Measurements from ENCODE around the gene SEMA3D. TPM values are rescaled to one million over a fixed set of nuclear protein-coding genes. Genes with fewer than 3 reads are reported as not detected.

The SEMA3D gene
- total RNA-seq, 2 experiments from 2014 or later = not detected

DNA sequence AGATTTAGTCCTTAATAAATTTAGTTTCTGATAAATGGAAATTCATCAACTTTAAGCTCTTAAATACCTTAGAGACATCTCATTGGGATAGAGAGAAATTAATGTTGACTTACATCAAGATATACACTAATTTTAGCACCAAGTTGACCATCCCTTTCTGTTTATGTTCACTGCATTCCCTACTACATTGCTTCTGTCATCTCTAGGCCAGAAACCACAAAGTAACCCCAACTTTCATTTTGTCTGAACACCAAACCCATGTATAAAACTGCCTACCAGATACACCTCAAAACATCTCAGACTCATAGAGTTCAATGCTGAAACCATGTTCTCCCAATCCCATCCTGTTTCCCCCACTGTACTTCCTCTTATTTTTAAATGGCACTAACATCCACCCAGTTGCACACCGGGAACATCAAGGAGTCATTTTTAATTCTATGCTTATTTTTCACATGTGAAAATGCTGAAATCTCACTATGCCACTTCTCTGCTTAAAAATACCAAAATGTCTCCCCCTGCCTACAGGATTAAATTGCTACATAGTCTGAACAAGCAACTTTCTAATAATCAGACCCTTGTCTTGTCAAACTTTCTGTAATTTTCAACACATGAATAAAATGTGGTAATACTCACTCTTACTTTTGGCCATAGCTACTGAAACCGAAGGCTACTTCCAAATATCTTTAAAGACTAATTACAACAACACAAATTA is 201.6 kb downstream of the SEMA3D start:
- DNase-seq (no peak), ATAC-seq (ENCODE audit: low read depth) (no peak)
- Mint-ChIP-seq H3K4me1 (peaks cover 3% of the 10 kb centered on the region), H3K36me3 (no peaks in the 10 kb centered on the region), H3K27ac (no peak overlapping the region), H3K27me3 (no peaks in the 10 kb centered on the region), H3K9me3 (no peaks in the 10 kb centered on the region), H3K4me3 (no peak overlapping the region)
- POLR2A ChIA-PET = no interaction called here

DNA sequence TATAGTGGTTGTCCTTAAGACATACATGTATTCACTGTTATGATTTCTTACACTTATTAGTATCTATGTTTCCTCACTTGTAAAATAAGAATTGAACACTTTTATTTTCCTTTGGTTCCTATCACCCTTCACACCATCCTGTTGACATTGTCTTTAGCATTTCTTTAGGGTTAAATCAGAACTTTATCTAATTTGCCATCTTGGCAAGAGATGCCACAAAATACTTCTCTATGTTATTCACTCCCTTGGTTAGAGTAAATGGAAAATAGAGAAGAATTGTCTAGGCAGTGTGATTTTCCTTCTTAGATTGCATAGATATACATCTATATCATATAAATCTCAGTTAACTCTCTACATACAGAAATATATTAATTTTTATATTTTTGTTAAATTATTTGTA is 204.7 kb downstream of the SEMA3D start:
- DNase-seq = no peak
- Mint-ChIP-seq H3K36me3 (no peaks in the 10 kb centered on the region), H3K4me1 (peaks cover 3% of the 10 kb centered on the region), H3K4me3 (no peak overlapping the region), H3K27me3 (peaks cover 4% of the 10 kb centered on the region), H3K27ac (no peak overlapping the region), H3K9me3 (no peaks in the 10 kb centered on the region)
- no peak for ATAC-seq (ENCODE audit: low read depth)
- POLR2A ChIA-PET = no interaction called here

DNA sequence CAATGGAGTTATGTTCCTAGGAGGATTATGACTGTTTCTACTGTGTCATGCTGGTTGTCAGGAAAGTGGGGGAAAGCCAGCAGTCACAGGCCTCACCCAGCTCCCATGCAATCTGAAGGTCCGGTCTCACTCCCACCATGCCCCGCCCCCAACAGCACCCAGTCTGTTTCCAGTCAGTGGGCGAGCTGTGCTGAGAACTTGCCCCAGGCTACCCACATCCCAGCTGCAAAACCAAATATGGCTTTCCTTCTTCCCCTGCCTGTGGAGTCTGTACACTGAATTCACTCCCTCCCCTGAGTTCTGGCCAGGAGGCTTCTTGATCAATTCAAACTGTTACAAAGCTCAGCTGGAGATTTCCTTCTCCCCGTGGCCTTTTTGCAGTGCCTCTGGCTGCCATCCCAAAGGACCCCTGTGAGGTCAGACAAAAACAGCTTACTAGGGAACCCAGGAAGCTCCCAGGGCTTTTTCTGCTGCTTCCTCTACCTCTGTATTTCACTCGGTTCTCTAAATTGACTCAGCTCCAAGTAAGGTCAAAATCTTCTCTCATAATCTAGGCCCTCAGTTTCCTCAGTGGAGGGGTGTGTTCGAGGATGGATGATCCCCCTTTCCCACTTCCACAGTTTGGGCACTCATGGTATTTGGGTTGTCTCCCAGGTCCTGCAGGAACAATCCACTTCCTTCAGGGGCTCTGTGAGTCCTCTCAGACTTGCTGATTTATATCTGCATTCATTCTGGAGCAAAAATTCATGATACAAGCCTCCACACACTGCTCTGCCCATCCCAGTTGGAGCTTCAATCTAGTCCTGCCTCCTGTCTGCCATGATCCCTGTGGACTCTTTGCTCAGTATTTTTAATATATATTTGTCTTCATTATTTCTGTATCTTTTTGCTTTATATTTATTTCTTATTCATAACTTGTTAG is 205.5 kb downstream of the SEMA3D start:
- H3K36me3 Mint-ChIP-seq = no peaks in the 10 kb centered on the region
- H3K4me3 Mint-ChIP-seq = no peak overlapping the region
- H3K27me3 Mint-ChIP-seq = peaks cover 4% of the 10 kb centered on the region
- no peaks in the 10 kb centered on the region for H3K9me3 Mint-ChIP-seq
- POLR2A ChIA-PET = no interaction called here
- ATAC-seq (ENCODE audit: low read depth) (no peak), DNase-seq (no peak)
- H3K4me1 Mint-ChIP-seq = peaks cover 3% of the 10 kb centered on the region
- H3K27ac Mint-ChIP-seq = no peak overlapping the region

DNA sequence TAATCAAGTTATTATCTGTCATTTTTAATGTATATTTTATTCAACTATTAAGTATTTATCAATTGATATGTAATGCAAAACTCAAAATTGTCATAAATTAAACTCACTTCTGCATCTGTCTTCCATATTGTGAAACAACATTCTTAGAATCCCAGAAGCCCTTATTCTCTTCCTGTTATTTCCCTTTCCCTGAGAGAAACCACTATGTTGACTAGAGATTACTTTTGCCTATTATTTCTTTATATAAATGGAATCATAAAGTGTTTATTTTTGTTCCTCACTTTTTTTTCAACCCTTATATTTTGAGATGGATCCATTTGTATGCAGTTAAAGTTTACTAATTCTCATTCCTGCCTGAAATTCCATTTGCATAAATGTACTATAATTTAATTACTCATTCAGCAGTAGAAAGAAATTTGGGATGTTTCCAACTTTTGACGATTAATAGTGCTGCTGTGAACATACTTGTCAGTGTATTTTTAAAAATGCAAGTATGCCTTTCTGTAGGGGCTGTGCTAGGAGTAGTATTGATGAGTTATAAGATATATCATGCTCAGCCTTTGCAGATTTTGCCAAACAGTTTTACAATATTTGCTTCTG is 211.2 kb downstream of the SEMA3D start:
- no peak for DNase-seq
- no peak for ATAC-seq (ENCODE audit: low read depth)
- peaks cover 4% of the 10 kb centered on the region for H3K27me3 Mint-ChIP-seq
- POLR2A ChIA-PET = no interaction called here
- H3K4me3 Mint-ChIP-seq = no peak overlapping the region
- H3K36me3 Mint-ChIP-seq = no peaks in the 10 kb centered on the region
- H3K27ac Mint-ChIP-seq = no peak overlapping the region
- no peaks in the 10 kb centered on the region for H3K9me3 Mint-ChIP-seq
- H3K4me1 Mint-ChIP-seq = no peaks in the 10 kb centered on the region

DNA sequence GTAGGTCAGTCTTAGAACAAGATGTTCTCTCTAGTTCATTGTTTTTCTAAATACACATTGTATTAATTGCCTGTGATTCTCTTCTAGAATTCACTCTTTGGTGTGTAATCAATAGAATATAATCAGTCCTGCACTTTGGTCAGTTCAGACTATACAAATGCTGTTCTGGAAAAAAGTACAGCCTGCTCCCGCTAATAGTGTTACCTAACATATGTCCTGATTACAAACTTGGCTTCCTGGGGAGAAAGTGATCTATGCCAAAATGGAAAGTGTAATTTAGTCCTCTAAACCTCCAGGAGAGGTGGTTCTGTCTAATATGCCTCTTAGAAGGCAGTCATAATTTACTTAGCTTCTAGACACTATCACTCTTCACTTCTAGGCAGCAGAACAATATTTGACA is 215.5 kb downstream of the SEMA3D start:
- Mint-ChIP-seq H3K36me3 (no peaks in the 10 kb centered on the region), H3K4me1 (no peaks in the 10 kb centered on the region)

DNA sequence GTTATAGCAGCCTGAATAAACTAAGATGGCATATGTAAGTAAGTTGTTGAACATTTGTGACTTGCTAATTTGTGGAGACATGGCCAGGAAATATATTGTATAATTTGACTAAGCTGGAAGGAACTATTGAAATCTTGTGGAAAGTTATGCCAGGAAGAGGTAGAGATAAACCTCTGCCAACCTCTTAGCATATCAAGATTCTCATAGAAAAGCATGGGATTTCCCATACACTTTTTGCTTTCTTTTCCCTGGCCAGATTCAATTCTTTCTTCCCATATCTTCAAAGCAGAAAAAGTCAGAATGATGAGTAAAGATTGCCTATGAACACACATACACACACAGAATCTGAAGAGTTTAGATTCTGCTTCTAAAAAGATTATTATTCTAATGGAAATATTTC is 216.2 kb downstream of the SEMA3D start:
- no peak overlapping the region for H3K27ac Mint-ChIP-seq
- POLR2A ChIA-PET = no interaction called here
- H3K27me3 Mint-ChIP-seq = peaks cover 3% of the 10 kb centered on the region

More for the DNA sequence above, 215.5 kb downstream of the SEMA3D start:
- H3K9me3 Mint-ChIP-seq = no peaks in the 10 kb centered on the region
- POLR2A ChIA-PET = no interaction called here
- no peak overlapping the region for H3K27ac Mint-ChIP-seq
- no peak overlapping the region for H3K4me3 Mint-ChIP-seq
- DNase-seq (no peak), ATAC-seq (ENCODE audit: low read depth) (no peak)
- no peaks in the 10 kb centered on the region for H3K27me3 Mint-ChIP-seq

DNA sequence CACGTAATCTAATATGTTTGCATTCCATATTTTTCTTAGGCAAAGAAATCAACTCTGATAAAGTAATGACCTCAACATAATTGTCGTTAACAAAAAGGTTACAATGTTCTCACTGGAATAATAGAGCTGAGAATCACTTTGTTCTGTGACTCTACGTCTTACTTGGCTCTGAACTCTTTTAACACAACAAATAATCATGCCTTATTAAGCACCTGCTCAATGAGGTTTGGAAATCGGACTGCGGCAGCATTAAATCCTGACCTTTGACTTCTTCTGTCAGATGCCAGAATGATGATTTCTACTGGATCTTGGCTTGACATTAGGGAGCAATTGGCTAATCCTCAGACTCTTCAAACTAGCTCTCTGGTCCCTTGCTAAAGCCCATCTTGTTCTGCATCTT is 233.6 kb downstream of the SEMA3D start:
- no peaks in the 10 kb centered on the region for H3K4me1 Mint-ChIP-seq
- no peak overlapping the region for H3K27ac Mint-ChIP-seq
- H3K27me3 Mint-ChIP-seq = no peaks in the 10 kb centered on the region
- ATAC-seq (ENCODE audit: low read depth) (no peak), DNase-seq (no peak)
- POLR2A ChIA-PET = no interaction called here
- peaks cover 2% of the 10 kb centered on the region for H3K9me3 Mint-ChIP-seq
- no peak overlapping the region for H3K4me3 Mint-ChIP-seq
- H3K36me3 Mint-ChIP-seq = no peaks in the 10 kb centered on the region

More for the DNA sequence above, 216.2 kb downstream of the SEMA3D start:
- Mint-ChIP-seq H3K4me1 (no peaks in the 10 kb centered on the region), H3K4me3 (no peak overlapping the region), H3K36me3 (no peaks in the 10 kb centered on the region), H3K9me3 (no peaks in the 10 kb centered on the region)
- DNase-seq = no peak
- no peak for ATAC-seq (ENCODE audit: low read depth)

DNA sequence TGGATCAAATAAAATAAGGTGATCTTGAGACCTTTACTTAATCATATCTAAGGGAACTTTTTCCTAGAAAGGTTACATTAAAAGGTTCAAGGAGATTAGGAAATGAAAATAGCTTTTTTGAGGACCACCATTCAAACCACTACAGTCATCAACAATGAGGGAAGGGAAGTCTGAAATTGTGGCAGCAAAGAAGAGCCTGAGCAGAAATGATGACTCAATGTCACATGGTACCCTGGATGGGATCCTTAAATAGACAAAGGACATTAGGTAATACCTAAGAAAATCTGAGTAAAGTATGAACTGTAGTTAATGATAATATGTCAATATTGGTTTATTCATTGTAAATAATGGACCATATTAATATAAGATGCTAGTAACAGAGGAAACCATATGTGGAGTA is 236.0 kb downstream of the SEMA3D start:
- Mint-ChIP-seq H3K36me3 (no peaks in the 10 kb centered on the region), H3K27ac (no peak overlapping the region), H3K4me1 (no peaks in the 10 kb centered on the region), H3K27me3 (no peaks in the 10 kb centered on the region), H3K4me3 (no peak overlapping the region), H3K9me3 (no peaks in the 10 kb centered on the region)
- ATAC-seq (ENCODE audit: low read depth) (no peak), DNase-seq (no peak)
- POLR2A ChIA-PET = no interaction called here

DNA sequence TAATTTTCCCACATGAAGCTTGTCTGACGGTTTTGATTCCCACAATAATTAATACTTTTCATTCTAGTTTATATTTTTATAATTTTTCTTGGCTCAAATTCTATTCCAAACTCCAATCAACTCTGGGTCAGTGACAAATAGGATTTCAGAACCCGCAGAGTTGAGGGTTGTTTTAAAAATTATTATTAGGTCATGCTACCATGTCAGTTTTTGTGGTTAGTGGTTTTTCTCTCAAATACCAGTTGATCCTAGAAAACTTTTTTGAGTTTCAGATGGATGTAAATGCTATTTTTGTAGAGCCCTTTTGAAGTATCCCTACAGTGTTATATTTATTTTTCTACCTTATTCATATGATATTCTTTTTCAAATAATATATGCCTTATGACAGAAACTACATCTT is 237.4 kb downstream of the SEMA3D start:
- no peaks in the 10 kb centered on the region for H3K27me3 Mint-ChIP-seq
- DNase-seq (no peak), ATAC-seq (ENCODE audit: low read depth) (no peak)
- no peaks in the 10 kb centered on the region for H3K9me3 Mint-ChIP-seq
- POLR2A ChIA-PET = no interaction called here
- no peaks in the 10 kb centered on the region for H3K36me3 Mint-ChIP-seq
- no peak overlapping the region for H3K27ac Mint-ChIP-seq
- H3K4me3 Mint-ChIP-seq = no peak overlapping the region
- no peaks in the 10 kb centered on the region for H3K4me1 Mint-ChIP-seq

DNA sequence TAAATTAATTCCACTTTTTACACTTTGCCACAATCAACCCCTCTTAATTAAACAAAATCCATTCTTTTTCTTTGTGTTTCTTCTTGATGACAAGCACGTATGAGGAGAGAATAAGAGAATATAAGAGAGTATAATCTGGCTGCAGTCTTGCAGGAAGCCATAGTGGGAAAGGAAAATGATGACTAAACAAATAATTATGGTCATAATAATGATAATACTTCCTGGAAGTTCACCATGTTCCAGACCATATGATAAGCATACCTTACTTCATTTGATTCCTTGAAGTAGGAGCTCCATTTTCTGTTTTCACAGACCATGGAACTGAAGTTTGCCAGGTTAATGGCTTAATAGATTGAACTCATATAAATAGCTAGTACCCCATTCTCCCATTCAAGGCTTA is 237.8 kb downstream of the SEMA3D start:
- H3K36me3 Mint-ChIP-seq = no peaks in the 10 kb centered on the region
- no peaks in the 10 kb centered on the region for H3K9me3 Mint-ChIP-seq
- POLR2A ChIA-PET = no interaction called here
- H3K4me3 Mint-ChIP-seq = no peak overlapping the region
- no peaks in the 10 kb centered on the region for H3K27me3 Mint-ChIP-seq
- no peak for ATAC-seq (ENCODE audit: low read depth)
- no peak overlapping the region for H3K27ac Mint-ChIP-seq
- DNase-seq = no peak
- no peaks in the 10 kb centered on the region for H3K4me1 Mint-ChIP-seq

DNA sequence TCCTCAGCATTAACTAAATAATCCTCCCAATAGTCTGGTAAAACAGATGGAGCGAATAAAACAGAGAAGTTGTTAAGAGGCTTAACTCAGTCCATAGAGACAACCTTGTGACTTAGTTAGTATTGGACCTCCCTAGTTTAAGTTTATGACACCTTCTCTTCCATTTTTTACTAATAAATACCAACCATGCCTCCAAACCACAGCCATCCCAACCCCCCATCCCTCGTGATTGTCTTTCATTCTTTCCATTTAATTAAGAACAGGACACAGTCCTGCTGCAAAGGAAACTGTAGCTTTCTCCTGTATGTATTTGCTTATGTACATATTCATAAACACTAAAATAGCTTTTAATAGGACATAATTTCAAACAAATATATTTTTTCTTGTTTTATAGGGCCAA is 238.2 kb downstream of the SEMA3D start:
- ATAC-seq (ENCODE audit: low read depth) = no peak
- no peaks in the 10 kb centered on the region for H3K9me3 Mint-ChIP-seq
- no peaks in the 10 kb centered on the region for H3K27me3 Mint-ChIP-seq
- no peak overlapping the region for H3K4me3 Mint-ChIP-seq
- POLR2A ChIA-PET = no interaction called here
- no peaks in the 10 kb centered on the region for H3K36me3 Mint-ChIP-seq
- H3K27ac Mint-ChIP-seq = no peak overlapping the region
- no peaks in the 10 kb centered on the region for H3K4me1 Mint-ChIP-seq
- no peak for DNase-seq

DNA sequence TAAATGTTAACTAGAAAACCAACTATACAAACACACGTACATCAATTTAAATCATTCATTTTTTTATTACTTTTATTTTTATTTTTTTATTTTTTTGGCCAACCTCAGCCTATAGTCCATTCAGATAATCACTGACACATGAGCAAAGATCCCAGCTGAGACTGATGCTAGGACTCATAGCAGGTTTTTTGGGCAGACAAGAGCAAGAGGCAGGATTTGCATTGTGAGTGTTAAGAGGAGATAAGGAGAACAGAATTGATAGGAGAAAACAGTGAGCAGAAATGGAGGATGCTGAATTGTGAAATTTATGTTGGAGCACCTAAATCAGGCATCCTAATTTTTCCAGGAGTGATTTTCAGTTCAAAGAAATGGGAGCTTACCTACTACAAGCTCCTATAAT is 240.3 kb downstream of the SEMA3D start:
- POLR2A ChIA-PET = no interaction called here
- no peak for ATAC-seq (ENCODE audit: low read depth)
- DNase-seq = no peak
- Mint-ChIP-seq H3K27ac (no peak overlapping the region), H3K36me3 (no peaks in the 10 kb centered on the region), H3K27me3 (no peaks in the 10 kb centered on the region), H3K4me1 (no peaks in the 10 kb centered on the region), H3K9me3 (no peaks in the 10 kb centered on the region), H3K4me3 (no peak overlapping the region)

All from activated naive CD8-positive, alpha-beta T cell treated with anti-CD3 and anti-CD28 coated beads, Interleukin-2, amount 10 ng/mL, durations not matched to agents 7 days and 5 days (primary cell).